AG04449 (cell line): Measurements from ENCODE around the gene ERICH6.
A peak's percentile ranks its signal among the peaks of the same experiment; 100 is the strongest.

Experiments used
- CTCF ChIA-PET: fragments of 350-600 bp; formaldehyde crosslinking; extraction: SDS; loops from one replicate; lab custom pipeline; 2021; ENCODE audit warnings: antibody characterized with exemption; lab: Yijun Ruan, JAX
- POLR2A ChIA-PET: fragments of 400-600, 350-600 bp; formaldehyde crosslinking; extraction: SDS; loops from one replicate; lab custom pipeline; 2020; ENCODE audit warnings: antibody characterized with exemption, inconsistent platforms; lab: Yijun Ruan, JAX
- DNase-seq: peaks from one replicate; pipeline ENCODE4 v3.0.0-alpha.2; 2010; ENCODE audit warnings: low read depth, low spot score
- H3K4me3 ChIP-seq: 2 replicates; pipeline ENCODE4 v1.5.1; 2011; ENCODE audit warnings: low read depth, mild to moderate bottlenecking, control low read depth, low read length
- TF ChIP-seq, protein P1 (sequence below): IDR thresholded peaks from one replicate; pipeline ENCODE4 v1.5.1; 2011; ENCODE audit warnings: mild to moderate bottlenecking, moderate library complexity, low read length, control low read depth, inconsistent platforms; ENCODE audit not compliant: insufficient read depth; ENCODE audit errors: missing control alignments

ERICH6 gene

DNA sequence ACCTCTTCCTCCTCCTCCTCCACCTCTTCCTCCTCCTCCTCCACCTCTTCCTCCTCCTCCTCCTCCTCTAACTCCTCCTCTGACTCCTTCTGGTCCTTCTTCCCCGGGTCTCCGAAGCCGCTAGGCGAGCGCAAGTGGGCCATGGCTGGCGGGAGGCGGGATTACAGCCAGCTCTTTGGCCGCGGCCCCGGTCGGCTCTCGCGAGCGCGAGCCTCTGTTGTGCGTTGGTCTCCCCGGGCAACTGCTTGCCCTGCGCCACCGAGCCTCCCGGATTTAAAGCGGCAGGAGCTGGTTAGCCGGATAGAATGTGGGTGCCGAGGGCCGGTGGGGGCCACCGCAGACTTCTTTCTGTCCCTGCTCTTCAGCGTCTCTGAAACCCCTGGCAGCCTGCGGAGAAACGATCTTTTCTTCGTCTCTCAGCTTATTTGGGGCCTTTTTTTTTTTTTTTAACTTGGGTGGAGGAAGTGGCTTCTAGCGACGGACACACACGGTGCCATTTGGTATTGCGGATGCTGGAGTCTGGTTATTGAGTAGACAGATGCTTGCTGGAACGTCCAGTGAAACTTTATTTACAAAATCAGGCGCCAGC, at the start of gene ERICH6:
Gene ERICH6, minus strand, starts transcription at position 165 of the 589 bp plus-strand sequence. Its CDS starts 22 bp downstream, at position 143.
- TF ChIP-seq, protein P1, sequence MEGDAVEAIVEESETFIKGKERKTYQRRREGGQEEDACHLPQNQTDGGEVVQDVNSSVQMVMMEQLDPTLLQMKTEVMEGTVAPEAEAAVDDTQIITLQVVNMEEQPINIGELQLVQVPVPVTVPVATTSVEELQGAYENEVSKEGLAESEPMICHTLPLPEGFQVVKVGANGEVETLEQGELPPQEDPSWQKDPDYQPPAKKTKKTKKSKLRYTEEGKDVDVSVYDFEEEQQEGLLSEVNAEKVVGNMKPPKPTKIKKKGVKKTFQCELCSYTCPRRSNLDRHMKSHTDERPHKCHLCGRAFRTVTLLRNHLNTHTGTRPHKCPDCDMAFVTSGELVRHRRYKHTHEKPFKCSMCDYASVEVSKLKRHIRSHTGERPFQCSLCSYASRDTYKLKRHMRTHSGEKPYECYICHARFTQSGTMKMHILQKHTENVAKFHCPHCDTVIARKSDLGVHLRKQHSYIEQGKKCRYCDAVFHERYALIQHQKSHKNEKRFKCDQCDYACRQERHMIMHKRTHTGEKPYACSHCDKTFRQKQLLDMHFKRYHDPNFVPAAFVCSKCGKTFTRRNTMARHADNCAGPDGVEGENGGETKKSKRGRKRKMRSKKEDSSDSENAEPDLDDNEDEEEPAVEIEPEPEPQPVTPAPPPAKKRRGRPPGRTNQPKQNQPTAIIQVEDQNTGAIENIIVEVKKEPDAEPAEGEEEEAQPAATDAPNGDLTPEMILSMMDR: no peak
- DNase-seq: peak; percentile 28
- ChIA-PET CTCF (interaction anchor here (0.9 to 3.2 kb wide), 5 partner anchors 18 to 161 kb away, joined by 3 to 23 read pairs (median 4); no protein-coding TSS in a partner anchor), POLR2A (interaction anchor here (0.6 to 1.1 kb wide), 6 partner anchors 56 to 366 kb away, joined by 3 to 7 read pairs (median 3); partner anchors contain the start of gene SIAH2)
- peak within 1 kb of the TSS; percentile 75 for H3K4me3 ChIP-seq

DNA sequence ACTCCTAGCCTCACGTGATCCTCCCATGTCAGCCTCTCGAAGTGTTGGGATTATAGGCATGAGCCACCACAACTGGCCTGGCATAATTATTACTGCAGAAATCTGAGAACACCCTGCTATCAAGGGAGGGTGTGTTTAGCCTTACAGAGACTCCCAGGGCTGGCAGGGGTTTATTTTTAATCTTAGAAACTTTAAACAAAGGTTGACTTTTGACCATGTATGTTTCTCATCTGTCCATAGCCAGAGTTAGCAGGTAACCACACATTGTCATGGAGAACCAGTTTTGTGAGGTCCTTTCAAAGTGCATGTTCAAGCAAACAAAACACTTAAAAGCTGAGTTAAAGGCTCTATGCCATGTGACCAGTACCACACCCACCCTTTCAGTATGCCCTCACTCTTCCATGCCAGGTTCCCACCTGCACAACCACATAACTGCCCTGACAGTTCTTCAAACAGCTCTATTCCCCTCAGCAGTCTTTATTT, 48.1 kb upstream of the ERICH6 start:
- TF ChIP-seq, protein P1: no peak
- no peak overlapping the region for H3K4me3 ChIP-seq
- ChIA-PET POLR2A (no interaction called here), CTCF (interaction anchor here (1.6 kb wide), 1 partner anchor 12 kb away, joined by 5 read pairs; no protein-coding TSS in a partner anchor)
- no peak for DNase-seq

DNA sequence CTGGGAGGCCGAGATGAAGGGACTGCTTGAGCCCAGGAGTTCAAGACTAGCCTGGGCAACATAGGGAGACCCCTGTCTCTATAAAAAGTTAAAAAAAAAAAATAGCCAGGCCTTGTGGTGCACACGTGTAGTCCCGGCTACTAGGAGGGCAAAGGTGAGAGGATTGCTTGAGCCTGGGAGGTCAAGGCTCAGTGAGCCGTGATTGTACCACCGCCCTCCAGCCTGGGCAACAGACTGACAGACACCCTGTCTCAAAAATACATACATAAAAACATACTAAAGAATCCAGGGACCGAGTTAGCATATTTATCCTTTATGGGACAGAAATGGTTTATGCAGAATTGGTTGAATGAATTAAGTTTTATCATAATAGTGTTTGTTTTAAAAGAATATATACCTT, 45.5 kb upstream of the ERICH6 start:
- CTCF ChIA-PET: interaction anchor here (0.8 kb wide), 1 partner anchor 31 kb away, joined by 3 read pairs; no protein-coding TSS in a partner anchor

DNA sequence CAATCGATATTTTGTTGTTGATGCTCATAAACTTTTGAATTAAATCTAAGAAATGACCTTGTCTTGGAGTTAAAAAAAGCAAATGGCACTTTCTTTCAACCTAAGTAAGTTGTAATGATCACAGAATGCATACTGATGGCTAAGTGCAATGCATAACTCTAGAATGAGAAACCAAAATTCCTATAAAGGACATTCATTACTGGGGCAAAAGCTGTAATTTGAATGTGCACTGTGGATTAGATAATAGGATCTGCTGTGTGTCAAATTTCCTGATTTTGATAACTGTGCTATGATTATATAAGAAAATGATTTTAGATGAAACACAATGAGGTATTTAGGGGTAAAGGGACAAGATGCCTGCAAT, 44.9 kb upstream of the ERICH6 start:
- ChIA-PET CTCF (no interaction called here), POLR2A (interaction anchor here (1.4 kb wide), 1 partner anchor 15 kb away, joined by 5 read pairs; the partner anchor contains the start of gene SIAH2)
- no peak overlapping the region for H3K4me3 ChIP-seq
- TF ChIP-seq, protein P1: no peak
- DNase-seq: no peak

More for the DNA sequence above, 45.5 kb upstream of the ERICH6 start:
- TF ChIP-seq, protein P1: no peak
- H3K4me3 ChIP-seq: no peak overlapping the region
- DNase-seq: no peak
- POLR2A ChIA-PET: interaction anchor here (0.8 to 1.4 kb wide), 2 partner anchors 14 to 15 kb away, joined by 4 to 5 read pairs; partner anchors contain the start of gene SIAH2

DNA sequence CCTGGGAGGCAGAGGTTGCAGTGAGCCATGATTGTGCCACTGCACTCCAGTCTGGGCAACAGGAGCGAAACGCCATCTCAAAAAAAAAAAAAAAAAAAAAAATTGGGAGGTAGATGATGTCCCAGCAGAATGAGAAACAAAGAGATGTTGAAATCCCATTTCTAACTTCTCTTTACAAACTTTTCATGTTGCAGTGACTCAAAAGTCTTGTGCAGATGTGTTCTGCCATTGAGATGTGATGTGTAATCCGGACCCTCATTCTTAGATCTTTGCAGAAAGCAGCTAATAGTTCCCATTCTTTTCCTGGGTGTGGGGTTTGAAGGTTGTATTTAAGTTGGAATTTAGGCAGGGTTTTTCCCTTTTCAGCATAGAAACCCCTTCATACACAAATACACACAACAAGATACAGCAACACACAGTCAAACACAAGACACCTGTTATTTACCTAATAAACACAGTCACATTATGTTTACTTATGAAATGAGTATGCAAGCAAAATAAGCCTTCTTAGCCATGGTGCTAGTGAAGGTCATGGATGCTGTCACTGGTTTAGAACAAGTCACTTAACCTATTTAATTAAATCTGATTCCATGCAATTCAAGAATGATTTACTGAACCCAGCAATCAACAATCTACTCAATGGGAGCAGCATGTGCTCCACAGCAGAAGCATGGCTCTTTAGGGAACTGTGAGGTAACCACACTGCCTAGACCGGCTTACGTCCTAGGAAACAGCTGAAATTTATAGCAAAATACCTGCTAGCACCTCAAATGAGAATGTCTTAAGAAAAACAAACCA, 44.4 kb upstream of the ERICH6 start:
- ChIA-PET CTCF (no interaction called here), POLR2A (interaction anchor here (1.4 kb wide), 1 partner anchor 15 kb away, joined by 5 read pairs; the partner anchor contains the start of gene SIAH2)
- DNase-seq: no peak
- TF ChIP-seq, protein P1: no peak
- H3K4me3 ChIP-seq: no peak overlapping the region
